Loucy (cell line): Measurements from ENCODE around the gene KHK.

Experiments used
- H2AFZ ChIP-seq: fragments of 200-600 bp; sonication (generic); 2 replicates; pipeline ENCODE4 v1.6.0; 2016; ENCODE audit warnings: antibody characterized with exemption, mild to moderate bottlenecking, low read length, moderate library complexity
- H3F3A ChIP-seq: fragments of 200-600 bp; 2 replicates; pipeline ENCODE4 v1.6.0; 2016; ENCODE audit warnings: antibody characterized with exemption, low read depth, mild to moderate bottlenecking
- H3K27me3 ChIP-seq: fragments of 200-600 bp; sonication (generic); 2 replicates; pipeline ENCODE4 v1.6.1; 2014; ENCODE audit warnings: low read length, mild to moderate bottlenecking; ENCODE audit not compliant: insufficient read depth, poor library complexity, severe bottlenecking
- H3K36me3 ChIP-seq: fragments of 200-600 bp; sonication (generic); 2 replicates; pipeline ENCODE4 v1.6.1; 2016; ENCODE audit warnings: low read length; ENCODE audit not compliant: insufficient read depth
- H3K4me1 ChIP-seq: fragments of 200-600 bp; sonication (generic); 2 replicates; pipeline ENCODE4 v1.5.1; 2014; ENCODE audit warnings: low read length, mild to moderate bottlenecking; ENCODE audit not compliant: insufficient read depth, poor library complexity, severe bottlenecking
- H3K4me2 ChIP-seq: fragments of 200-600 bp; sonication (generic); 2 replicates; pipeline ENCODE4 v1.6.0; 2014; ENCODE audit warnings: antibody characterized with exemption, low read length, low read depth, mild to moderate bottlenecking; ENCODE audit not compliant: poor library complexity, severe bottlenecking
- H3K4me3 ChIP-seq: fragments of 200-600 bp; sonication (generic); 2 replicates; pipeline ENCODE4 v1.5.1; 2014; ENCODE audit warnings: low read length, mild to moderate bottlenecking, mixed read lengths; ENCODE audit not compliant: poor library complexity, severe bottlenecking
- H3K79me2 ChIP-seq: fragments of 200-600 bp; sonication (generic); 2 replicates; pipeline ENCODE4 v1.6.1; 2014; ENCODE audit warnings: low read length; ENCODE audit not compliant: insufficient read depth
- H3K9ac ChIP-seq: fragments of 200-600 bp; sonication (generic); 2 replicates; pipeline ENCODE4 v1.6.0; 2014; ENCODE audit warnings: mild to moderate bottlenecking, low read depth, low read length, moderate library complexity; ENCODE audit not compliant: poor library complexity, severe bottlenecking
- H3K9me2 ChIP-seq: fragments of 200-600 bp; sonication (generic); replicated peaks from 2 replicates; pipeline ENCODE4 v1.6.1; 2016; ENCODE audit warnings: low read depth, low read length, mixed read lengths
- H3K9me3 ChIP-seq: fragments of 200-600 bp; sonication (generic); 2 replicates; pipeline ENCODE4 v1.6.1; 2014; ENCODE audit warnings: mild to moderate bottlenecking, antibody characterized with exemption, low read length, low read depth; ENCODE audit not compliant: insufficient read depth
- H4K20me1 ChIP-seq: fragments of 200-600 bp; sonication (generic); 2 replicates; pipeline ENCODE4 v1.6.0; 2014; ENCODE audit warnings: antibody characterized with exemption, low read length, mild to moderate bottlenecking; ENCODE audit not compliant: insufficient read depth, poor library complexity, severe bottlenecking
- EZH2phosphoT487 ChIP-seq: fragments of 200-600 bp; IDR thresholded peaks from 2 replicates; pipeline ENCODE4 v1.6.1; 2018; ENCODE audit warnings: antibody characterized with exemption, mild to moderate bottlenecking, moderate library complexity, borderline replicate concordance
- TF ChIP-seq, protein P1 (sequence below): fragments of 200-600 bp; sonication (generic); conservative IDR thresholded peaks from 2 replicates; pipeline ENCODE4 v1.5.1; 2014; ENCODE audit warnings: mild to moderate bottlenecking, antibody characterized with exemption, low read length

Gene KHK

GRCh38 chr2:27053776-27054175 lies 32.8 kb upstream of the KHK start:
- peaks cover 37% of the 10 kb centered on the region; the same call in 1 of the 2 replicates for H3K36me3 ChIP-seq
- H3K4me1 ChIP-seq, result peaks cover 25% of the 10 kb centered on the region
- H3K9ac ChIP-seq, result no peak overlapping the region
- H2AFZ ChIP-seq, result no peak overlapping the region
- H3K9me2 ChIP-seq, result no peaks in the 10 kb centered on the region
- H3K4me3 ChIP-seq, result no peak overlapping the region
- H3K4me2 ChIP-seq, result no peak overlapping the region
- H3K27me3 ChIP-seq, result no peaks in the 10 kb centered on the region
- H3F3A ChIP-seq, result peaks cover 3% of the 10 kb centered on the region; the same call in 1 of the 2 replicates
- H3K79me2 ChIP-seq, result peaks cover 21% of the 10 kb centered on the region
- no peaks in the 10 kb centered on the region for H3K9me3 ChIP-seq
- TF ChIP-seq, protein P1, sequence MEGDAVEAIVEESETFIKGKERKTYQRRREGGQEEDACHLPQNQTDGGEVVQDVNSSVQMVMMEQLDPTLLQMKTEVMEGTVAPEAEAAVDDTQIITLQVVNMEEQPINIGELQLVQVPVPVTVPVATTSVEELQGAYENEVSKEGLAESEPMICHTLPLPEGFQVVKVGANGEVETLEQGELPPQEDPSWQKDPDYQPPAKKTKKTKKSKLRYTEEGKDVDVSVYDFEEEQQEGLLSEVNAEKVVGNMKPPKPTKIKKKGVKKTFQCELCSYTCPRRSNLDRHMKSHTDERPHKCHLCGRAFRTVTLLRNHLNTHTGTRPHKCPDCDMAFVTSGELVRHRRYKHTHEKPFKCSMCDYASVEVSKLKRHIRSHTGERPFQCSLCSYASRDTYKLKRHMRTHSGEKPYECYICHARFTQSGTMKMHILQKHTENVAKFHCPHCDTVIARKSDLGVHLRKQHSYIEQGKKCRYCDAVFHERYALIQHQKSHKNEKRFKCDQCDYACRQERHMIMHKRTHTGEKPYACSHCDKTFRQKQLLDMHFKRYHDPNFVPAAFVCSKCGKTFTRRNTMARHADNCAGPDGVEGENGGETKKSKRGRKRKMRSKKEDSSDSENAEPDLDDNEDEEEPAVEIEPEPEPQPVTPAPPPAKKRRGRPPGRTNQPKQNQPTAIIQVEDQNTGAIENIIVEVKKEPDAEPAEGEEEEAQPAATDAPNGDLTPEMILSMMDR, result no peak
- no peak for TF ChIP-seq EZH2phosphoT487
- H4K20me1 ChIP-seq, result no peaks in the 10 kb centered on the region

DNA sequence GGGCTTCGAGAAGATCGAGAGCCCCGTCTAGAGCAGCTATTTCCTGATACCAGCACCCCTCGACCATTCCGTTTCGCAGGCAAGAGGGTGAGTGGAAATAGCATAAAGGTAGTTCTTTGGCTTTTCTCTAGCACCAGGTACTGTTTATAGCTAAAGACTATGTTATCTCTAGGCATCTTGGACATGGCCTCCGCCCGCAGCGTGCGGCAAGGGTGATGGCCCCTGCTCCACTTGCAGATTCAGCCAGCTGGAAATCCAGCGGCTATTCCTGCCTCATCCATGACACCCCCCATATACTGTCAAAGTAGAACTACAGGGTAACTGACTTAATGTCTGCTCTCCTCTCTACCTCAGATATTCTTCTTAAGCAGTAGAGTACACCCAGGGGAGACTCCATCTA lies 31.9 kb upstream of the KHK start:
- H4K20me1 ChIP-seq, result no peaks in the 10 kb centered on the region
- no peak overlapping the region for H3K9ac ChIP-seq
- peaks cover 46% of the 10 kb centered on the region; the same call in 1 of the 2 replicates for H3K36me3 ChIP-seq
- no peak for TF ChIP-seq EZH2phosphoT487
- TF ChIP-seq, protein P1, result no peak
- H3K9me2 ChIP-seq, result no peaks in the 10 kb centered on the region
- H3K79me2 ChIP-seq, result peaks cover 21% of the 10 kb centered on the region
- no peak overlapping the region for H3K4me2 ChIP-seq
- H3K4me1 ChIP-seq, result peaks cover 19% of the 10 kb centered on the region
- H3K9me3 ChIP-seq, result no peaks in the 10 kb centered on the region
- H3F3A ChIP-seq, result peaks cover 3% of the 10 kb centered on the region; the same call in 1 of the 2 replicates
- H3K27me3 ChIP-seq, result no peaks in the 10 kb centered on the region
- H3K4me3 ChIP-seq, result no peak overlapping the region
- no peak overlapping the region for H2AFZ ChIP-seq

- no peaks in the 10 kb centered on the region for H3K27me3 ChIP-seq
- H2AFZ ChIP-seq, result no peak overlapping the region
- TF ChIP-seq, protein P1, result no peak
- no peak for TF ChIP-seq EZH2phosphoT487
- H3K4me2 ChIP-seq, result no peak overlapping the region
- H3K36me3 ChIP-seq, result peaks cover 47% of the 10 kb centered on the region; the same call in 1 of the 2 replicates
- peaks cover 14% of the 10 kb centered on the region for H3K4me1 ChIP-seq
- H3K79me2 ChIP-seq, result peaks cover 16% of the 10 kb centered on the region
- H3K9me3 ChIP-seq, result no peaks in the 10 kb centered on the region
- no peaks in the 10 kb centered on the region for H3K9me2 ChIP-seq
- no peak overlapping the region for H3K4me3 ChIP-seq
- no peak overlapping the region for H3K9ac ChIP-seq
- no peaks in the 10 kb centered on the region for H4K20me1 ChIP-seq
- H3F3A ChIP-seq, result no peaks in the 10 kb centered on the region
Measured at GRCh38 chr2:27057184-27057583, 29.4 kb upstream of the KHK start.
